Measurements from ENCODE around the gene ABCB4.

GRCh38 chr7:87404674-87405073 is 70.8 kb downstream of the ABCB4 start:
- TF ChIP-seq CTCF (IDR thresholded peaks at IDR 0.05) (no peak), POLR2A (IDR thresholded peaks at IDR 0.05) (no peak), POLR2AphosphoS5 (IDR thresholded peaks at IDR 0.05) (no peak)

Measured in prostate gland (tissue), 2 donors.